Ectodermal cell (in vitro differentiated cells): ENCODE measurements around the gene TAF11L8.
"Not testable (repeated sequence)": the region's sequence is repeated elsewhere in the genome, so short reads cannot be mapped to it uniquely, and the experiment has no call there.

Source experiments
- H3K27ac ChIP-seq: 2 replicates; pipeline ENCODE4 v1.7.0; 2013; ENCODE audit warnings: mild to moderate bottlenecking, low read depth, low read length; ENCODE audit not compliant: insufficient read depth, poor library complexity, severe bottlenecking
- H3K27me3 ChIP-seq: 2 replicates; pipeline ENCODE4 v1.7.0; 2013; ENCODE audit warnings: mild to moderate bottlenecking, low read length; ENCODE audit not compliant: insufficient read depth, control insufficient read depth, poor library complexity, severe bottlenecking
- H3K36me3 ChIP-seq: one replicate; pipeline ENCODE4 v1.7.0; 2013; ENCODE audit warnings: low read length; ENCODE audit not compliant: control insufficient read depth, insufficient read depth
- H3K4me1 ChIP-seq: one replicate; pipeline ENCODE4 v1.7.0; 2013; ENCODE audit warnings: low read length; ENCODE audit not compliant: control insufficient read depth, insufficient read depth
- H3K4me3 ChIP-seq: 2 replicates; pipeline ENCODE4 v1.7.0; 2013; ENCODE audit warnings: low read depth, low read length, control low read depth; ENCODE audit not compliant: insufficient read depth
- H3K9me3 ChIP-seq: 2 replicates; pipeline ENCODE4 v1.7.0; 2013; ENCODE audit warnings: mild to moderate bottlenecking, low read length, moderate library complexity; ENCODE audit not compliant: control insufficient read depth
- WGBS, 2 experiments: methylation state at CpG; one replicate each; pipeline ENCODE4 v1.1.7; 2013; ENCODE audit warnings: missing lambda C conversion rate in 2 of 2; 5-methylcytosine and 5-hydroxymethylcytosine counted together

Gene TAF11L8

GRCh38 chr5:17603880-17604279 is 13.1 kb upstream of the TAF11L8 start, which contains the start of gene TAF11L11:
TAF11L11 (plus strand) TSS chr5:17604183.
- not testable (repeated sequence) for H3K27me3 ChIP-seq, H3K27ac ChIP-seq, H3K9me3 ChIP-seq, H3K4me1 ChIP-seq, H3K36me3 ChIP-seq, H3K4me3 ChIP-seq
- WGBS, 2 experiments, result 95 to 100% methylated on average over 4 to 6 of the region's 6 CpGs

GRCh38 chr5:17597728-17598127 is 7.0 kb upstream of the TAF11L8 start, which contains the start of gene TAF11L10:
TAF11L10 (minus strand) TSS chr5:17597828.
- not testable (repeated sequence) for H3K27me3 ChIP-seq, H3K9me3 ChIP-seq, H3K4me3 ChIP-seq, H3K27ac ChIP-seq, H3K4me1 ChIP-seq, H3K36me3 ChIP-seq
- WGBS, 2 experiments, result no CpG with 5 or more reads among the region's 15 CpGs

- H3K27ac ChIP-seq, H3K4me1 ChIP-seq, H3K36me3 ChIP-seq, H3K27me3 ChIP-seq, H3K4me3 ChIP-seq, H3K9me3 ChIP-seq: not testable (repeated sequence)
- 100% methylated on average over 4 of the region's 15 CpGs; no CpG with 5 or more reads in 1 of the 2 experiments for WGBS, 2 experiments
Measured at GRCh38 chr5:17594255-17594654, 3.5 kb upstream of the TAF11L8 start, which contains the start of gene TAF11L9. TAF11L9 (minus strand) TSS chr5:17594394.

- H3K4me1 ChIP-seq, H3K4me3 ChIP-seq, H3K27me3 ChIP-seq, H3K36me3 ChIP-seq, H3K27ac ChIP-seq, H3K9me3 ChIP-seq: not testable (repeated sequence)
- WGBS, 2 experiments, result no CpG with 5 or more reads among the region's 16 CpGs
Measured at GRCh38 chr5:17585658-17586057, 5.1 kb downstream of the TAF11L8 start, which contains the start of gene TAF11L7. TAF11L7 (minus strand) TSS chr5:17585758.
